Measurements from ENCODE around the gene COX7B2.
A peak's percentile ranks its signal among the peaks of the same experiment; 100 is the strongest.

Gene COX7B2

GRCh38 chr4:46931981-46932380 lies 22.9 kb upstream of the COX7B2 start:
- Histone ChIP-seq H3F3A (ENCODE audit: low read depth) (no peaks in the 10 kb centered on the region), H4K20me1 (ENCODE audit: insufficient read depth, low read length, poor library complexity, severe bottlenecking) (no peaks in the 10 kb centered on the region), H3K9me3 (ENCODE audit: insufficient read depth, low read depth, low read length) (no peaks in the 10 kb centered on the region), H3K27me3 (ENCODE audit: insufficient read depth, low read length, poor library complexity, severe bottlenecking) (peaks cover 8% of the 10 kb centered on the region), H3K4me2 (ENCODE audit: low read depth, low read length, poor library complexity, severe bottlenecking) (no peak overlapping the region), H3K4me3 (ENCODE audit: low read length, poor library complexity, severe bottlenecking) (no peak overlapping the region), H2AFZ (ENCODE audit: low read length) (no peak overlapping the region), H3K9me2 (replicated peaks; ENCODE audit: low read depth, low read length) (no peaks in the 10 kb centered on the region), H3K36me3 (ENCODE audit: insufficient read depth, low read length) (no peaks in the 10 kb centered on the region), H3K9ac (ENCODE audit: low read depth, low read length, poor library complexity, severe bottlenecking) (no peak overlapping the region), H3K4me1 (ENCODE audit: insufficient read depth, low read length, poor library complexity, severe bottlenecking) (no peaks in the 10 kb centered on the region), H3K79me2 (ENCODE audit: insufficient read depth, low read length) (no peaks in the 10 kb centered on the region)
- TF ChIP-seq CTCF (conservative IDR thresholded peaks at IDR 0.05; ENCODE audit: low read length) (peak; percentile 76), EZH2phosphoT487 (IDR thresholded peaks at IDR 0.05; ENCODE audit: borderline replicate concordance) (no peak)

- H2AFZ ChIP-seq (ENCODE audit: low read length) = no peak overlapping the region
- H3K4me2 ChIP-seq (ENCODE audit: low read depth, low read length, poor library complexity, severe bottlenecking) = no peak overlapping the region
- H3F3A ChIP-seq (ENCODE audit: low read depth) = no peaks in the 10 kb centered on the region
- no peaks in the 10 kb centered on the region for H3K9me2 ChIP-seq (replicated peaks; ENCODE audit: low read depth, low read length)
- no peaks in the 10 kb centered on the region for H3K9me3 ChIP-seq (ENCODE audit: insufficient read depth, low read depth, low read length)
- H3K36me3 ChIP-seq (ENCODE audit: insufficient read depth, low read length) = no peaks in the 10 kb centered on the region
- H4K20me1 ChIP-seq (ENCODE audit: insufficient read depth, low read length, poor library complexity, severe bottlenecking) = no peaks in the 10 kb centered on the region
- H3K79me2 ChIP-seq (ENCODE audit: insufficient read depth, low read length) = no peaks in the 10 kb centered on the region
- no peak overlapping the region for H3K9ac ChIP-seq (ENCODE audit: low read depth, low read length, poor library complexity, severe bottlenecking)
- no peak for TF ChIP-seq EZH2phosphoT487 (IDR thresholded peaks at IDR 0.05; ENCODE audit: borderline replicate concordance)
- no peak for TF ChIP-seq CTCF (conservative IDR thresholded peaks at IDR 0.05; ENCODE audit: low read length)
- H3K27me3 ChIP-seq (ENCODE audit: insufficient read depth, low read length, poor library complexity, severe bottlenecking) = peaks cover 10% of the 10 kb centered on the region
- H3K4me1 ChIP-seq (ENCODE audit: insufficient read depth, low read length, poor library complexity, severe bottlenecking) = no peaks in the 10 kb centered on the region
- H3K4me3 ChIP-seq (ENCODE audit: low read length, poor library complexity, severe bottlenecking) = no peak overlapping the region
Observed at GRCh38 chr4:46930891-46931290, 21.8 kb upstream of the COX7B2 start.

- Histone ChIP-seq H3K9me3 (ENCODE audit: insufficient read depth, low read depth, low read length) (no peaks in the 10 kb centered on the region), H4K20me1 (ENCODE audit: insufficient read depth, low read length, poor library complexity, severe bottlenecking) (no peaks in the 10 kb centered on the region), H3K36me3 (ENCODE audit: insufficient read depth, low read length) (no peaks in the 10 kb centered on the region), H2AFZ (ENCODE audit: low read length) (no peak overlapping the region), H3K4me2 (ENCODE audit: low read depth, low read length, poor library complexity, severe bottlenecking) (no peak overlapping the region), H3K4me1 (ENCODE audit: insufficient read depth, low read length, poor library complexity, severe bottlenecking) (no peaks in the 10 kb centered on the region), H3K4me3 (ENCODE audit: low read length, poor library complexity, severe bottlenecking) (no peak overlapping the region), H3K9me2 (replicated peaks; ENCODE audit: low read depth, low read length) (no peaks in the 10 kb centered on the region), H3F3A (ENCODE audit: low read depth) (no peaks in the 10 kb centered on the region), H3K9ac (ENCODE audit: low read depth, low read length, poor library complexity, severe bottlenecking) (no peak overlapping the region), H3K27me3 (ENCODE audit: insufficient read depth, low read length, poor library complexity, severe bottlenecking) (peaks cover 10% of the 10 kb centered on the region), H3K79me2 (ENCODE audit: insufficient read depth, low read length) (no peaks in the 10 kb centered on the region)
- no peak for TF ChIP-seq CTCF (conservative IDR thresholded peaks at IDR 0.05; ENCODE audit: low read length)
- TF ChIP-seq EZH2phosphoT487 (IDR thresholded peaks at IDR 0.05; ENCODE audit: borderline replicate concordance) = no peak
Observed at GRCh38 chr4:46927201-46927600, 18.2 kb upstream of the COX7B2 start.
